Vagina (tissue), 2 donors: ENCODE results near the gene ZNF37A.

ENCODE experiments used
- CTCF ChIP-seq, 3 experiments: fragments of 450-650 bp in 2 of 3; fragments of 200-600 bp in 1 of 3; sonication (generic) in 1 of 3; IDR thresholded peaks; one replicate each; pipeline ENCODE4 v1.5.1; 2017 to 2019; ENCODE audit warnings: antibody characterized with exemption in 3 of 3, mild to moderate bottlenecking in 2 of 3, moderate library complexity in 2 of 3
- POLR2A ChIP-seq, 2 donors: fragments of 450-650 bp; IDR thresholded peaks; one replicate each; pipeline ENCODE4 v1.6.1; 2017; ENCODE audit warnings: antibody characterized with exemption in 2 of 2, mild to moderate bottlenecking in 2 of 2, moderate library complexity in 2 of 2
- POLR2AphosphoS5 ChIP-seq, 2 donors: sonication (generic); formaldehyde crosslinking; IDR thresholded peaks; one replicate each; pipeline ENCODE4 v1.9.0; 2017; ENCODE audit warnings: antibody characterized with exemption in 2 of 2, mild to moderate bottlenecking in 2 of 2, low read depth in 1 of 2; ENCODE audit not compliant: insufficient read depth in 1 of 2

DNA sequence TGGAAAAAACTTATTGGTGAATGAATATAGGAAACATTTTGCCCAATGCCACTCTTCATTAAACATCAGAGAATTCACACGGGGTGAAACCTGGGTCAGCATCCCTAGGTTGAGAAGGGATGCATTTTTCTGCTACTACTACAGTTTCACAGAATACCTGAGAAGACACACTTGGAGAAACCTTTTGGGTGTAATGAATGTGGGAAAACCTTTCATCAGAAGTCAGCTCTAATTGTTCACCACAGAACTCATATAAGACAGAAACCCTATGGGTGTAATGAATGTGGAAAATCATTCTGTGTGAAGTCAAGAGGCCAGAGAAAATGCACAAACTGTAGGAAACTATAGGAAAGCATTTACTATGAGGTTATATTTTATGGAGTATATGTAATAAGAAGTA is 24.9 kb downstream of the ZNF37A start:
- TF ChIP-seq POLR2A (IDR thresholded peaks at IDR 0.05), result no peak
- no peak for TF ChIP-seq CTCF (IDR thresholded peaks at IDR 0.05)
- TF ChIP-seq POLR2AphosphoS5 (IDR thresholded peaks at IDR 0.05; ENCODE audit: insufficient read depth in 1 of 2, low read depth in 1 of 2), result no peak
